PC-3 (cell line): Measurements from ENCODE around the gene CCRL2.

ENCODE experiments used
- EZH2 ChIP-seq: fragments of 300-600 bp; sonication (generic); IDR thresholded peaks from one replicate; pipeline ENCODE4 v1.6.1; 2017; ENCODE audit warnings: antibody characterized with exemption, mild to moderate bottlenecking, low read length; ENCODE audit not compliant: unreplicated experiment
- TF ChIP-seq, protein P1 (sequence below): fragments of 300-600 bp; sonication (generic); conservative IDR thresholded peaks from 2 replicates; pipeline ENCODE4 v1.5.1; 2017; ENCODE audit warnings: antibody characterized with exemption, low read depth, mild to moderate bottlenecking, low read length

DNA sequence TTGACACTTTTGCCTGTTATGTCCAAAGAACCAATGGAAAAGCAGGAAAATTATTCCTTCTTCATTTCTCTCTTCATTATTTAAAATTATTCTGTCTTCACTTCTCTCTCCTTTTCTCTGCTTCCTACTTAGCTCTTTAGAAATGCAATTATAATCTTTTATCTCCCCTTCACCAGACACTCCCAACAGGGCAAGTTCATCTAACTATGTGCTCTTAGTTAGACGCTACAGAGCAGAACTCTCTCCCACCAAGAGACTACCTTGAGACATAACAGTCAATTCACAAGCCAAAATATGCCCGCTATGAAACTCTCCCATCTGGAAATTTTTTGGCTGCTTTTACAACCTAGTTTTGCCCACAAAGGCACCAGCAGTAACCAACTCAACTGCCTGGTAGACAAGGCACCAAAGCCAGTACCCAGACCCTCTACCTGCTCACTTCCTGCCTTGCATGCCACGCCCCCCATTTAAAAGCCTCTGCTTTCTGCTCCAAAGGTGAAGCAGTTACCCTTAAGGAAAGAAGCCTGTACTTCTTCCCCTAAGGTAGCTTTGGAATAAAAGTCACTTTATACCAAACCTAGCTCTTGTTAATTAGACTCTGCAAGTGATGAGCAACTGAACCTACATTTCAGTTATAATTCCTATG is 28.1 kb downstream of the CCRL2 start:
- TF ChIP-seq, protein P1, sequence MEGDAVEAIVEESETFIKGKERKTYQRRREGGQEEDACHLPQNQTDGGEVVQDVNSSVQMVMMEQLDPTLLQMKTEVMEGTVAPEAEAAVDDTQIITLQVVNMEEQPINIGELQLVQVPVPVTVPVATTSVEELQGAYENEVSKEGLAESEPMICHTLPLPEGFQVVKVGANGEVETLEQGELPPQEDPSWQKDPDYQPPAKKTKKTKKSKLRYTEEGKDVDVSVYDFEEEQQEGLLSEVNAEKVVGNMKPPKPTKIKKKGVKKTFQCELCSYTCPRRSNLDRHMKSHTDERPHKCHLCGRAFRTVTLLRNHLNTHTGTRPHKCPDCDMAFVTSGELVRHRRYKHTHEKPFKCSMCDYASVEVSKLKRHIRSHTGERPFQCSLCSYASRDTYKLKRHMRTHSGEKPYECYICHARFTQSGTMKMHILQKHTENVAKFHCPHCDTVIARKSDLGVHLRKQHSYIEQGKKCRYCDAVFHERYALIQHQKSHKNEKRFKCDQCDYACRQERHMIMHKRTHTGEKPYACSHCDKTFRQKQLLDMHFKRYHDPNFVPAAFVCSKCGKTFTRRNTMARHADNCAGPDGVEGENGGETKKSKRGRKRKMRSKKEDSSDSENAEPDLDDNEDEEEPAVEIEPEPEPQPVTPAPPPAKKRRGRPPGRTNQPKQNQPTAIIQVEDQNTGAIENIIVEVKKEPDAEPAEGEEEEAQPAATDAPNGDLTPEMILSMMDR = no peak
- no peak for TF ChIP-seq EZH2
